ENCODE measurements around the gene KCTD4.

KCTD4 gene

DNA sequence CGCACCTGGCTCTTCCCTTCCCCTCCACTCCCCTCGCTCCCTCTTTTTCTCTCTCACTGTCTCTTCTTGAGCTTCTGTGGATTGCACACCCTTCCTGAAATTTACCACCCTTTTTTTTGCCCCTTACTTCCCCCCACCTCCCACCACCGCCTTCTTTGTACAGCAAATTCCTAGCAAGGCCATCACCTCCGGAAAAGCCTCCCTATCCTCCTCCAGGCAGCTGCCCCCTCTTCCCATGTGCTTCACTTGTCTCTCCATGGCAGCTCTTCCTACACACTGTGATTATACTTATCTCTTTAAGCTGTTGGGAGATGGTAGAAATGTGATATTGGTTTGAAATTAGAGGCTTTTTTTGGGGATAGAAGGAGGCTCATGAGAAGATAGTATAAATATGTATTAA lies 28.3 kb upstream of the KCTD4 start:
- TF ChIP-seq FOXM1 (IDR thresholded peaks at IDR 0.05; ENCODE audit: borderline replicate concordance, low read depth) (no peak), CEBPB (IDR thresholded peaks at IDR 0.05) (no peak)

DNA sequence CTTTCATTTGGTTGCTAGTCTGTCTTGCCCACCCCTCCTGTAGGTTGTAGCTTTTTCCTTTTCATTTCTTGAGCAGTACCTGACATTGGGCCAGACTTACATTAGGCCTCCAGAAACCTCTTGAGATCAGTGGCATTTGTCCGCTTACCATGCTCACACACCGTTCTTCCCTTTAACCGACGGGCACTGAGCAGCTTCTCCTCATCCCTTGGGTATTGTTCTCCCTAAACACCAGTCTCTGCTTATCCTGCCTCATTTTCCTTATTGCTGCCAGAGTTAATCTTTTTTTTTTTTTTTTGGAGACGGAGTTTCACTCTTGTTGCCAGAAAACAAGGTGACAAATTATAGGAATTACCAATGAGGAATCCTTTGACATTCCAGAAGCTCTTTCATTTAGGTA lies 27.2 kb upstream of the KCTD4 start:
- TF ChIP-seq RAD21 (IDR thresholded peaks at IDR 0.05; ENCODE audit: low read depth) (no peak), CEBPB (IDR thresholded peaks at IDR 0.05) (no peak), TCF12 (IDR thresholded peaks at IDR 0.05; ENCODE audit: low read depth) (no peak), EP300 (IDR thresholded peaks at IDR 0.05; ENCODE audit: borderline replicate concordance) (no peak), CREB1 (IDR thresholded peaks at IDR 0.05; ENCODE audit: low read depth) (no peak), ZBTB7A (IDR thresholded peaks at IDR 0.05; ENCODE audit: low read depth) (no peak), TEAD4 (IDR thresholded peaks at IDR 0.05) (no peak), YY1 (IDR thresholded peaks at IDR 0.05; ENCODE audit: low read depth) (no peak), NFIC (IDR thresholded peaks at IDR 0.05) (no peak), TAF1 (IDR thresholded peaks at IDR 0.05; ENCODE audit: low read depth) (no peak), FOXM1 (IDR thresholded peaks at IDR 0.05; ENCODE audit: borderline replicate concordance, low read depth) (no peak), EGR1 (IDR thresholded peaks at IDR 0.05) (no peak)
- TF ChIP-seq, protein P1, sequence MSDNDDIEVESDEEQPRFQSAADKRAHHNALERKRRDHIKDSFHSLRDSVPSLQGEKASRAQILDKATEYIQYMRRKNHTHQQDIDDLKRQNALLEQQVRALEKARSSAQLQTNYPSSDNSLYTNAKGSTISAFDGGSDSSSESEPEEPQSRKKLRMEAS (IDR thresholded peaks at IDR 0.05), result no peak
- TF ChIP-seq, protein P2, sequence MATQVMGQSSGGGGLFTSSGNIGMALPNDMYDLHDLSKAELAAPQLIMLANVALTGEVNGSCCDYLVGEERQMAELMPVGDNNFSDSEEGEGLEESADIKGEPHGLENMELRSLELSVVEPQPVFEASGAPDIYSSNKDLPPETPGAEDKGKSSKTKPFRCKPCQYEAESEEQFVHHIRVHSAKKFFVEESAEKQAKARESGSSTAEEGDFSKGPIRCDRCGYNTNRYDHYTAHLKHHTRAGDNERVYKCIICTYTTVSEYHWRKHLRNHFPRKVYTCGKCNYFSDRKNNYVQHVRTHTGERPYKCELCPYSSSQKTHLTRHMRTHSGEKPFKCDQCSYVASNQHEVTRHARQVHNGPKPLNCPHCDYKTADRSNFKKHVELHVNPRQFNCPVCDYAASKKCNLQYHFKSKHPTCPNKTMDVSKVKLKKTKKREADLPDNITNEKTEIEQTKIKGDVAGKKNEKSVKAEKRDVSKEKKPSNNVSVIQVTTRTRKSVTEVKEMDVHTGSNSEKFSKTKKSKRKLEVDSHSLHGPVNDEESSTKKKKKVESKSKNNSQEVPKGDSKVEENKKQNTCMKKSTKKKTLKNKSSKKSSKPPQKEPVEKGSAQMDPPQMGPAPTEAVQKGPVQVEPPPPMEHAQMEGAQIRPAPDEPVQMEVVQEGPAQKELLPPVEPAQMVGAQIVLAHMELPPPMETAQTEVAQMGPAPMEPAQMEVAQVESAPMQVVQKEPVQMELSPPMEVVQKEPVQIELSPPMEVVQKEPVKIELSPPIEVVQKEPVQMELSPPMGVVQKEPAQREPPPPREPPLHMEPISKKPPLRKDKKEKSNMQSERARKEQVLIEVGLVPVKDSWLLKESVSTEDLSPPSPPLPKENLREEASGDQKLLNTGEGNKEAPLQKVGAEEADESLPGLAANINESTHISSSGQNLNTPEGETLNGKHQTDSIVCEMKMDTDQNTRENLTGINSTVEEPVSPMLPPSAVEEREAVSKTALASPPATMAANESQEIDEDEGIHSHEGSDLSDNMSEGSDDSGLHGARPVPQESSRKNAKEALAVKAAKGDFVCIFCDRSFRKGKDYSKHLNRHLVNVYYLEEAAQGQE (IDR thresholded peaks at IDR 0.05; ENCODE audit: low read depth), result no peak
- TF ChIP-seq, protein P3, sequence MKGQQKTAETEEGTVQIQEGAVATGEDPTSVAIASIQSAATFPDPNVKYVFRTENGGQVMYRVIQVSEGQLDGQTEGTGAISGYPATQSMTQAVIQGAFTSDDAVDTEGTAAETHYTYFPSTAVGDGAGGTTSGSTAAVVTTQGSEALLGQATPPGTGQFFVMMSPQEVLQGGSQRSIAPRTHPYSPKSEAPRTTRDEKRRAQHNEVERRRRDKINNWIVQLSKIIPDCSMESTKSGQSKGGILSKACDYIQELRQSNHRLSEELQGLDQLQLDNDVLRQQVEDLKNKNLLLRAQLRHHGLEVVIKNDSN (IDR thresholded peaks at IDR 0.05), result no peak

DNA sequence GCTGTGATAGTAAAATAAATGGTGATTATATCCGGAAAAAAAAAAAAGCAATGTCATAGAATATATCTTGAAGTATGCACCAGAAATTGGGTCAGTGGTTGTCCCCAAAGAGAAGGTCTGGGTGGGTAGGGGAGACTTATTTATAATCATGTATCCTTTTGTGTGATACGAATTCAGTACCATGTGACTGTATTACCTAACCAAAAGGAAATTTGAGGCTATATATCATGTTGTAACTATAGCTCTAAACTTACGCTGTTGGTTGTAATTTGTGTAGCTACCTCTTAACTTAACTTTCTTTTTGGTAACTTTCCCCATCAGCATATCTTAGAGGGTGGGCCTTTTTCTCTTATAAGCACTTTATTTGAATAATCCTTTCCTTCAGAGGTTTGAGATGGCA lies 25.2 kb upstream of the KCTD4 start:
- TF ChIP-seq EGR1 (IDR thresholded peaks at IDR 0.05) (no peak), ZBTB7A (IDR thresholded peaks at IDR 0.05; ENCODE audit: low read depth) (no peak), FOXM1 (IDR thresholded peaks at IDR 0.05; ENCODE audit: borderline replicate concordance, low read depth) (no peak), CEBPB (IDR thresholded peaks at IDR 0.05) (no peak), EP300 (IDR thresholded peaks at IDR 0.05; ENCODE audit: borderline replicate concordance) (no peak), TEAD4 (IDR thresholded peaks at IDR 0.05) (no peak), CREB1 (IDR thresholded peaks at IDR 0.05; ENCODE audit: low read depth) (no peak), YY1 (IDR thresholded peaks at IDR 0.05; ENCODE audit: low read depth) (no peak), RAD21 (IDR thresholded peaks at IDR 0.05; ENCODE audit: low read depth) (no peak), TCF12 (IDR thresholded peaks at IDR 0.05; ENCODE audit: low read depth) (no peak), TAF1 (IDR thresholded peaks at IDR 0.05; ENCODE audit: low read depth) (no peak), NFIC (IDR thresholded peaks at IDR 0.05) (no peak)
- TF ChIP-seq, protein P1 (IDR thresholded peaks at IDR 0.05), result no peak
- TF ChIP-seq, protein P2 (IDR thresholded peaks at IDR 0.05; ENCODE audit: low read depth), result no peak
- TF ChIP-seq, protein P3 (IDR thresholded peaks at IDR 0.05), result no peak

DNA sequence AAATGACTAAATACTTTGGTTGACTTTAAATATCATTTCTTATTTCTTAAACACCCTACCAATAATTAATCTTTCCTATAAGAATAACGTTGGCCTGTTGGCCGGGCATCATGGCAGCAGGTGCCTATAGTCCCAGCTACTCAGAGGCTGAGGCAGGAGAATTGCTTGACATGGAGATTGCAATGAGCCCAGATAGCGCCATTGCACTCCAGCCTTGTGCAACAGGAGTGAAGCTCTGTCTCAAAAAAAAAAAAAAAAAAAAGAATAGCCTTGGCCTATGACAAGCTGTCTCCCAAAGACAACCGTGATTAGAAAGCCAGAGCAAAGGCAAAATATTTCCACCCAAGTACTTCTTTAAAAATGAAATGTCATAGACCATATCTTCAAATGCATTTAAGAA lies 24.5 kb upstream of the KCTD4 start:
- TF ChIP-seq, protein P1 (IDR thresholded peaks at IDR 0.05), result no peak
- TF ChIP-seq EGR1 (IDR thresholded peaks at IDR 0.05), result no peak
- no peak for TF ChIP-seq FOXM1 (IDR thresholded peaks at IDR 0.05; ENCODE audit: borderline replicate concordance, low read depth)
- TF ChIP-seq YY1 (IDR thresholded peaks at IDR 0.05; ENCODE audit: low read depth), result no peak
- no peak for TF ChIP-seq EP300 (IDR thresholded peaks at IDR 0.05; ENCODE audit: borderline replicate concordance)
- TF ChIP-seq NFIC (IDR thresholded peaks at IDR 0.05), result no peak
- TF ChIP-seq ZBTB7A (IDR thresholded peaks at IDR 0.05; ENCODE audit: low read depth), result no peak
- TF ChIP-seq CEBPB (IDR thresholded peaks at IDR 0.05), result no peak
- TF ChIP-seq CREB1 (IDR thresholded peaks at IDR 0.05; ENCODE audit: low read depth), result no peak
- no peak for TF ChIP-seq TEAD4 (IDR thresholded peaks at IDR 0.05)
- no peak for TF ChIP-seq TAF1 (IDR thresholded peaks at IDR 0.05; ENCODE audit: low read depth)
- TF ChIP-seq, protein P2 (IDR thresholded peaks at IDR 0.05; ENCODE audit: low read depth), result no peak
- no peak for TF ChIP-seq RAD21 (IDR thresholded peaks at IDR 0.05; ENCODE audit: low read depth)
- TF ChIP-seq, protein P3 (IDR thresholded peaks at IDR 0.05), result no peak
- no peak for TF ChIP-seq TCF12 (IDR thresholded peaks at IDR 0.05; ENCODE audit: low read depth)
